PC-9 (cell line): ENCODE results near the gene ARHGEF6. TPM values are rescaled to one million over a fixed set of nuclear protein-coding genes. Genes with fewer than 3 reads are reported as not detected.

Experiments used
- BruUV-seq: library from RNA; stranded (reverse); fragments of 400-500 nt; replicated peaks from 2 replicates; lab custom pipeline; 2021; lab: Mats Ljungman, UMichigan
- CTCF ChIA-PET: fragments of 300-600 bp; sonication (Branson Sonifier 250); formaldehyde crosslinking; loops from one replicate; lab custom pipeline; 2022; ENCODE audit warnings: antibody characterized with exemption; lab: Charles Lee
- POLR2A ChIA-PET: fragments of 300-600 bp; sonication (Branson Sonifier 250); formaldehyde crosslinking; loops from one replicate; lab custom pipeline; 2022; ENCODE audit warnings: antibody characterized with exemption; ENCODE audit not compliant: unreplicated experiment; lab: Charles Lee
- DNase-seq, 2 experiments: peaks; one replicate each; pipeline versions ENCODE4 v3.0.0 to v3.0.0-alpha.2; 2015 to 2022; ENCODE audit warnings: mixed read lengths in 1 of 2
- H2AFZ ChIP-seq: fragments of 200-600 bp; sonication (generic); 2 replicates; pipeline ENCODE4 v1.8.1; 2017; ENCODE audit warnings: antibody characterized with exemption
- H3F3A ChIP-seq: fragments of 200-600 bp; sonication (generic); 2 replicates; pipeline ENCODE4 v1.8.1; 2017; ENCODE audit warnings: antibody characterized with exemption, mild to moderate bottlenecking, low read depth; ENCODE audit not compliant: insufficient read depth
- H3K27ac ChIP-seq: fragments of 200-600 bp; sonication (generic); 2 replicates; pipeline ENCODE4 v1.6.1; 2016; ENCODE audit warnings: mixed run types
- H3K27me3 ChIP-seq: fragments of 200-600 bp; sonication (generic); 2 replicates; pipeline ENCODE4 v1.6.1; 2016; ENCODE audit warnings: low read depth, mixed run types; ENCODE audit not compliant: insufficient read depth
- H3K36me3 ChIP-seq: fragments of 200-600 bp; sonication (generic); 2 replicates; pipeline ENCODE4 v1.6.1; 2016; ENCODE audit warnings: low read depth, mixed run types
- H3K4me1 ChIP-seq: fragments of 200-600 bp; sonication (generic); replicated peaks from 2 replicates; pipeline ENCODE4 v1.6.1; 2016; ENCODE audit warnings: mixed run types; ENCODE audit not compliant: insufficient read depth
- H3K4me2 ChIP-seq: fragments of 200-600 bp; sonication (generic); 2 replicates; pipeline ENCODE4 v1.6.1; 2017; ENCODE audit warnings: mixed run types
- H3K4me3 ChIP-seq: fragments of 200-600 bp; sonication (generic); 2 replicates; pipeline ENCODE4 v1.6.1; 2016; ENCODE audit warnings: mixed run types
- H3K79me2 ChIP-seq: fragments of 200-600 bp; sonication (generic); 2 replicates; pipeline ENCODE4 v1.6.1; 2017; ENCODE audit warnings: low read depth, mixed run types
- H3K9me2 ChIP-seq: fragments of 200-600 bp; sonication (generic); 2 replicates; pipeline ENCODE4 v1.8.1; 2017; ENCODE audit warnings: mild to moderate bottlenecking; ENCODE audit not compliant: insufficient read depth
- H3K9me3 ChIP-seq: fragments of 200-600 bp; sonication (generic); 2 replicates; pipeline ENCODE4 v1.8.1; 2016; ENCODE audit warnings: low read depth; ENCODE audit not compliant: insufficient read depth
- H4K20me1 ChIP-seq: fragments of 200-600 bp; sonication (generic); 2 replicates; pipeline ENCODE4 v1.8.1; 2017; ENCODE audit not compliant: insufficient read depth
- EZH2 ChIP-seq: fragments of 200-600 bp; sonication (generic); IDR thresholded peaks from 2 replicates; pipeline ENCODE4 v1.8.0; 2017; ENCODE audit warnings: antibody characterized with exemption, low read depth
- intact Hi-C: fragments of 100-400 bp; cut with micrococcal nuclease; formaldehyde crosslinking; loops from one replicate; pipeline ENCODE4 v1.10.0; 2022; ENCODE audit not compliant: unreplicated experiment
- total RNA-seq: library from RNA; stranded (reverse); gene quantifications from 2 replicates; pipeline ENCODE4 v1.2.3, GENCODE V29; 2021
- TF ChIP-seq, protein P1 (sequence below): fragments of 200-600 bp; sonication (generic); conservative IDR thresholded peaks from 2 replicates; pipeline ENCODE4 v1.6.1; 2017; ENCODE audit warnings: mixed run types, antibody characterized with exemption, mild to moderate bottlenecking, moderate library complexity

The ARHGEF6 gene
- total RNA-seq, 1 experiment from 2014 or later: 0.09 TPM

GRCh38 chrX:136639506-136640176 lies 141.1 kb downstream of the ARHGEF6 start:
- H3K27me3 ChIP-seq: no peaks in the 10 kb centered on the region
- no peak overlapping the region for H3K4me3 ChIP-seq
- H3K9me3 ChIP-seq: no peaks in the 10 kb centered on the region
- CTCF ChIA-PET: no interaction called here
- no peak for DNase-seq
- no peaks in the 10 kb centered on the region for H3K79me2 ChIP-seq
- no peak overlapping the region for H3K27ac ChIP-seq
- H3K36me3 ChIP-seq: no peaks in the 10 kb centered on the region
- no peaks in the 10 kb centered on the region for H4K20me1 ChIP-seq
- TF ChIP-seq, protein P1, sequence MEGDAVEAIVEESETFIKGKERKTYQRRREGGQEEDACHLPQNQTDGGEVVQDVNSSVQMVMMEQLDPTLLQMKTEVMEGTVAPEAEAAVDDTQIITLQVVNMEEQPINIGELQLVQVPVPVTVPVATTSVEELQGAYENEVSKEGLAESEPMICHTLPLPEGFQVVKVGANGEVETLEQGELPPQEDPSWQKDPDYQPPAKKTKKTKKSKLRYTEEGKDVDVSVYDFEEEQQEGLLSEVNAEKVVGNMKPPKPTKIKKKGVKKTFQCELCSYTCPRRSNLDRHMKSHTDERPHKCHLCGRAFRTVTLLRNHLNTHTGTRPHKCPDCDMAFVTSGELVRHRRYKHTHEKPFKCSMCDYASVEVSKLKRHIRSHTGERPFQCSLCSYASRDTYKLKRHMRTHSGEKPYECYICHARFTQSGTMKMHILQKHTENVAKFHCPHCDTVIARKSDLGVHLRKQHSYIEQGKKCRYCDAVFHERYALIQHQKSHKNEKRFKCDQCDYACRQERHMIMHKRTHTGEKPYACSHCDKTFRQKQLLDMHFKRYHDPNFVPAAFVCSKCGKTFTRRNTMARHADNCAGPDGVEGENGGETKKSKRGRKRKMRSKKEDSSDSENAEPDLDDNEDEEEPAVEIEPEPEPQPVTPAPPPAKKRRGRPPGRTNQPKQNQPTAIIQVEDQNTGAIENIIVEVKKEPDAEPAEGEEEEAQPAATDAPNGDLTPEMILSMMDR: no peak
- TF ChIP-seq EZH2: no peak
- POLR2A ChIA-PET: no interaction called here
- no peak overlapping the region for H3K4me2 ChIP-seq
- no TSS peak for BruUV-seq
- intact Hi-C loops: no loop called here
- no peak overlapping the region for H2AFZ ChIP-seq
- no peaks in the 10 kb centered on the region for H3K4me1 ChIP-seq
- H3K9me2 ChIP-seq: no peaks in the 10 kb centered on the region
- H3F3A ChIP-seq: no peaks in the 10 kb centered on the region

DNA sequence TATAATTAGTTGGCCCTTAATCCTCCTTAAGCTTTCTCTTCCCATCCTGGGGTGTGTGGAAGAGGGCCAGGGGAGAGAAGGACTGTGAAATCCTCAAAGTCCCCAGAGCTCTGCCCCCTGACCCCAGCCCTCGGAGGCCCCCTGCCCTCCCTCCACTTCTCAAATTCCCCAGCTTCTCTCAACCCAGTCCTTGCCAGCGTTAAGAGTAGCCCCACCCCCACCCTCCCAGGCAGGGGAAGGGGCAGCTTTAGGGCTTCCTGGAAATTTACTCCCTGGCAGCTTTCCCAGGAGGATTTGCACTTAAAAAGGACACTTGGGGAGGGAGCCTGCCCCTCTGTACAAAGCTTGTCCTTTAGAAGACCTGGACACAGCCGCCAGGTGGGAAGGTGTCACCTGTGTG lies 144.6 kb downstream of the ARHGEF6 start:
- DNase-seq: no peak
- no peak overlapping the region for H3K27ac ChIP-seq
- H3K79me2 ChIP-seq: no peaks in the 10 kb centered on the region
- no peak overlapping the region for H2AFZ ChIP-seq
- no TSS peak for BruUV-seq
- H3K27me3 ChIP-seq: 0 out of 2 replicates have a peak, but pooled peaks cover 7% of the 10 kb centered on the region
- H3K4me3 ChIP-seq: no peak overlapping the region
- no peaks in the 10 kb centered on the region for H3K4me1 ChIP-seq
- no peaks in the 10 kb centered on the region for H4K20me1 ChIP-seq
- intact Hi-C loops: no loop called here
- no peak for TF ChIP-seq EZH2
- TF ChIP-seq, protein P1: no peak
- H3K9me3 ChIP-seq: no peaks in the 10 kb centered on the region
- ChIA-PET POLR2A (no interaction called here), CTCF (interaction anchor here (0.6 kb wide), 1 partner anchor 1475 kb away, joined by 3 read pairs; no protein-coding TSS in a partner anchor)
- H3K4me2 ChIP-seq: no peak overlapping the region
- no peaks in the 10 kb centered on the region; the same call in 1 of the 2 replicates for H3K9me2 ChIP-seq
- no peaks in the 10 kb centered on the region for H3K36me3 ChIP-seq
- H3F3A ChIP-seq: no peaks in the 10 kb centered on the region

DNA sequence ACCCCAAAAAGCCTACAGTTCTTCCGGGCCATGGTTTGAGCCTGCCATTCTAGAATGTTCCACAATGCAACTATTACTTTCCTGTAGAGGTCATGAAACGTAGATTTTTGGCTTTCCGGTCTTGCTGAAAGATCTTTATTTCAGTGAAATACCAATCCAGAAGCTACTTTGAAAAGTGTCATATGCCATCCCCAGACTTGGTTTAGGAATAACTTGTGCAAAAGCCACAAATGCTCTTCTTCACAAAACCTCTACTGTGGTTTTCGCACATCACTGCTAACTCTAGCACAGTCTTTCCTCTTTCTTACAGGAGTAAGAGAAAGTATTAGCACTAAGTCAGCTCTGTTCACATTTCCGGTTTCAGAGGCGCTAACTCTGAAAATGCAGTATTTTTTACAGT lies 145.5 kb downstream of the ARHGEF6 start:
- Histone ChIP-seq H3K27ac (no peak overlapping the region), H3K9me2 (no peaks in the 10 kb centered on the region; the same call in 1 of the 2 replicates), H3K9me3 (no peaks in the 10 kb centered on the region), H3K36me3 (no peaks in the 10 kb centered on the region), H3K4me2 (no peak overlapping the region), H2AFZ (no peak overlapping the region), H3K4me1 (no peaks in the 10 kb centered on the region), H3K79me2 (no peaks in the 10 kb centered on the region), H4K20me1 (no peaks in the 10 kb centered on the region), H3K27me3 (0 out of 2 replicates have a peak, but pooled peaks cover 11% of the 10 kb centered on the region), H3K4me3 (no peak overlapping the region), H3F3A (no peaks in the 10 kb centered on the region)
- BruUV-seq: no TSS peak
- TF ChIP-seq, protein P1: no peak
- TF ChIP-seq EZH2: no peak
- DNase-seq: no peak
- CTCF ChIA-PET: no interaction called here
- POLR2A ChIA-PET: no interaction called here
- intact Hi-C loops: no loop called here
